Measurements from ENCODE around the gene PEX5L.

PEX5L gene

GRCh38 chr3:179750720-179751328 lies 285.9 kb downstream of the PEX5L start:
- FAIRE-seq (no peak), DNase-seq (ENCODE audit: insufficient read length, low spot score) (no peak)
- peak; percentile 68 for TF ChIP-seq CTCF (IDR thresholded peaks at IDR 0.05; ENCODE audit: insufficient read depth, missing control alignments)

GRCh38 chr3:179745716-179746115 lies 291.0 kb downstream of the PEX5L start:
- no peak for TF ChIP-seq CTCF (IDR thresholded peaks at IDR 0.05; ENCODE audit: insufficient read depth, missing control alignments)
- FAIRE-seq (no peak), DNase-seq (ENCODE audit: insufficient read length, low spot score) (no peak)

- no peak for DNase-seq (ENCODE audit: insufficient read length, low spot score)
- FAIRE-seq = no peak
- TF ChIP-seq CTCF (IDR thresholded peaks at IDR 0.05; ENCODE audit: insufficient read depth, missing control alignments) = no peak
Observed at GRCh38 chr3:179745079-179745478, 291.7 kb downstream of the PEX5L start.

Measured in D721Med (cell line).